ENCODE data around the gene CXCR4.

DNA sequence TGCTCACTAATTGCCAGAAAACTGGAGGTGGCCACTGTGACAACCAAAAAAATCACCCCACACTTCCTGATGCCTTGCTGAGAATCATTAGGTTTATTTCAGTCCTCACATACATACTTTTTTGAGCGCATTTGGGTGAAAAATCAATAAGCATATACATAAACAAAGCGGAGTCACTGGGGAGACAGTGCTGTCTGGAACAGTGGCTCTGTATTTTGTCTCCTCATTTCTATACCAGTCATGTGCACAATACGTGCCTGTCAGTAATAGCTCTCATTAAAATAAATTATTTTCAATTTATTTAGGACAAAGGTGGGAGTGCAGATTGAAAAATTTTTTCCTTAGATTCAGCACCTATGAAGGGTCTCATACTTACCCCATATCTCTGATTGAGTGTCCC is 48.2 kb downstream of the CXCR4 start:
- no peak for TF ChIP-seq POLR2A (IDR thresholded peaks at IDR 0.05)
- TF ChIP-seq, protein P1, sequence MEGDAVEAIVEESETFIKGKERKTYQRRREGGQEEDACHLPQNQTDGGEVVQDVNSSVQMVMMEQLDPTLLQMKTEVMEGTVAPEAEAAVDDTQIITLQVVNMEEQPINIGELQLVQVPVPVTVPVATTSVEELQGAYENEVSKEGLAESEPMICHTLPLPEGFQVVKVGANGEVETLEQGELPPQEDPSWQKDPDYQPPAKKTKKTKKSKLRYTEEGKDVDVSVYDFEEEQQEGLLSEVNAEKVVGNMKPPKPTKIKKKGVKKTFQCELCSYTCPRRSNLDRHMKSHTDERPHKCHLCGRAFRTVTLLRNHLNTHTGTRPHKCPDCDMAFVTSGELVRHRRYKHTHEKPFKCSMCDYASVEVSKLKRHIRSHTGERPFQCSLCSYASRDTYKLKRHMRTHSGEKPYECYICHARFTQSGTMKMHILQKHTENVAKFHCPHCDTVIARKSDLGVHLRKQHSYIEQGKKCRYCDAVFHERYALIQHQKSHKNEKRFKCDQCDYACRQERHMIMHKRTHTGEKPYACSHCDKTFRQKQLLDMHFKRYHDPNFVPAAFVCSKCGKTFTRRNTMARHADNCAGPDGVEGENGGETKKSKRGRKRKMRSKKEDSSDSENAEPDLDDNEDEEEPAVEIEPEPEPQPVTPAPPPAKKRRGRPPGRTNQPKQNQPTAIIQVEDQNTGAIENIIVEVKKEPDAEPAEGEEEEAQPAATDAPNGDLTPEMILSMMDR (IDR thresholded peaks at IDR 0.05), result no peak
